ENCODE results near the gene LRMDA. TPM values are rescaled to one million over a fixed set of nuclear protein-coding genes. Genes with fewer than 3 reads are reported as not detected.

The LRMDA gene
- total and polyA plus RNA-seq, 2 of the 13 experiments (the other 11 are each of a cell fraction or from before 2014, with no cell fraction given), result 13.4 to 22.0 TPM

DNA sequence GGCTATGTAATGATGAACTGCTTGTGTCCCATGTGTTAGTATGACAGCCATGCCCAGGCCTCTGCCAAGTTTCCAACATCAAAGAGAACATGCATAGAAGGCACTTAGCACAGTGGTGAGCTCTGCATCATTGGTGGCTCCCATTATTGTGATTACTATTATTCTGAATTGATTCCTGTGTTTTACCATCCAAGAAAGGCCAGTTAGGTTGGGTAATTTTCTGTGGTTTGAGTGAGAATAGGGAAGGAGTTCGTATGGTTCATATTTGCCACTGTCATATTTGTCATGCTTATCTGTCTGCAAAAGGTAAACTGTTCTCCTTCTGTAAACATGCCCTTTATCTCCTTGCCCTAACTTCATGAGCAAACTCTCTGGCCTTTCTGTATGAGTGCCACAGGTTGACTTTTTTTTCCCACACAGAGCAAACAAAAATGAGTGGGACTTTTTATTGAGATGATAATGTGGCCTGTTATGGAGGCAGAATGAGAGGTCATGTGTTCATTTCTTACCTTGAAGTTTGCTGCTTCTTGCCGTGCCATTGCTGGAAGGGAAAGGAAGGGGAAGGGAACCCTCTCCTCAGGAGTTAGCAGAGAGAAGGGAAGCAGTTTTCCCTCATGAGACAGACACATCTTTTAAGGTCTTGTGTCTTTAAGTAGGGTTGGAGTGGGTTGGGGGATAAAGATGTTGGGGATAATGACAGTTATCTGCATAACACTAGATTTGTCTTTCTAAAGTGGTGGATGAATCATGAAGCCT is 301.9 kb downstream of the LRMDA start (continued):
- TF ChIP-seq ATF7 (IDR thresholded peaks at IDR 0.05) (no peak), ATF7 (CRISPR knock-in tag; IDR thresholded peaks at IDR 0.05) (no peak; the same call in 1 of the 2 replicates), HMG20A (CRISPR knock-in tag; IDR thresholded peaks at IDR 0.05; ENCODE audit: borderline replicate concordance) (peak; percentile 97; the same call in 1 of the 2 replicates), SAP130 (CRISPR knock-in tag; IDR thresholded peaks at IDR 0.05; ENCODE audit: low read depth) (peak; percentile 80), ZNF816 (CRISPR knock-in tag; IDR thresholded peaks at IDR 0.05; ENCODE audit: borderline replicate concordance) (no peak), ZNF737 (CRISPR knock-in tag; IDR thresholded peaks at IDR 0.05; ENCODE audit: borderline replicate concordance) (no peak), ZNF703 (CRISPR knock-in tag; IDR thresholded peaks at IDR 0.05; ENCODE audit: borderline replicate concordance) (peak; percentile 80; the same call in 1 of the 2 replicates), ZNF546 (CRISPR knock-in tag; conservative IDR thresholded peaks at IDR 0.05) (no peak), CENPT (CRISPR knock-in tag; IDR thresholded peaks at IDR 0.05; ENCODE audit: low read depth) (no peak)
- TF ChIP-seq, protein P1, sequence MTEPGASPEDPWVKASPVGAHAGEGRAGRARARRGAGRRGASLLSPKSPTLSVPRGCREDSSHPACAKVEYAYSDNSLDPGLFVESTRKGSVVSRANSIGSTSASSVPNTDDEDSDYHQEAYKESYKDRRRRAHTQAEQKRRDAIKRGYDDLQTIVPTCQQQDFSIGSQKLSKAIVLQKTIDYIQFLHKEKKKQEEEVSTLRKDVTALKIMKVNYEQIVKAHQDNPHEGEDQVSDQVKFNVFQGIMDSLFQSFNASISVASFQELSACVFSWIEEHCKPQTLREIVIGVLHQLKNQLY (CRISPR knock-in tag; IDR thresholded peaks at IDR 0.05), result peak; percentile 92
- TF ChIP-seq, protein P2, sequence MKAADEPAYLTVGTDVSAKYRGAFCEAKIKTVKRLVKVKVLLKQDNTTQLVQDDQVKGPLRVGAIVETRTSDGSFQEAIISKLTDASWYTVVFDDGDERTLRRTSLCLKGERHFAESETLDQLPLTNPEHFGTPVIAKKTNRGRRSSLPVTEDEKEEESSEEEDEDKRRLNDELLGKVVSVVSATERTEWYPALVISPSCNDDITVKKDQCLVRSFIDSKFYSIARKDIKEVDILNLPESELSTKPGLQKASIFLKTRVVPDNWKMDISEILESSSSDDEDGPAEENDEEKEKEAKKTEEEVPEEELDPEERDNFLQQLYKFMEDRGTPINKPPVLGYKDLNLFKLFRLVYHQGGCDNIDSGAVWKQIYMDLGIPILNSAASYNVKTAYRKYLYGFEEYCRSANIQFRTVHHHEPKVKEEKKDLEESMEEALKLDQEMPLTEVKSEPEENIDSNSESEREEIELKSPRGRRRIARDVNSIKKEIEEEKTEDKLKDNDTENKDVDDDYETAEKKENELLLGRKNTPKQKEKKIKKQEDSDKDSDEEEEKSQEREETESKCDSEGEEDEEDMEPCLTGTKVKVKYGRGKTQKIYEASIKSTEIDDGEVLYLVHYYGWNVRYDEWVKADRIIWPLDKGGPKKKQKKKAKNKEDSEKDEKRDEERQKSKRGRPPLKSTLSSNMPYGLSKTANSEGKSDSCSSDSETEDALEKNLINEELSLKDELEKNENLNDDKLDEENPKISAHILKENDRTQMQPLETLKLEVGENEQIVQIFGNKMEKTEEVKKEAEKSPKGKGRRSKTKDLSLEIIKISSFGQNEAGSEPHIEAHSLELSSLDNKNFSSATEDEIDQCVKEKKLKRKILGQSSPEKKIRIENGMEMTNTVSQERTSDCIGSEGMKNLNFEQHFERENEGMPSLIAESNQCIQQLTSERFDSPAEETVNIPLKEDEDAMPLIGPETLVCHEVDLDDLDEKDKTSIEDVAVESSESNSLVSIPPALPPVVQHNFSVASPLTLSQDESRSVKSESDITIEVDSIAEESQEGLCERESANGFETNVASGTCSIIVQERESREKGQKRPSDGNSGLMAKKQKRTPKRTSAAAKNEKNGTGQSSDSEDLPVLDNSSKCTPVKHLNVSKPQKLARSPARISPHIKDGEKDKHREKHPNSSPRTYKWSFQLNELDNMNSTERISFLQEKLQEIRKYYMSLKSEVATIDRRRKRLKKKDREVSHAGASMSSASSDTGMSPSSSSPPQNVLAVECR (CRISPR knock-in tag; IDR thresholded peaks at IDR 0.05; ENCODE audit: borderline replicate concordance), result peak; percentile 55; the same call in 1 of the 2 replicates
- TF ChIP-seq, protein P3, sequence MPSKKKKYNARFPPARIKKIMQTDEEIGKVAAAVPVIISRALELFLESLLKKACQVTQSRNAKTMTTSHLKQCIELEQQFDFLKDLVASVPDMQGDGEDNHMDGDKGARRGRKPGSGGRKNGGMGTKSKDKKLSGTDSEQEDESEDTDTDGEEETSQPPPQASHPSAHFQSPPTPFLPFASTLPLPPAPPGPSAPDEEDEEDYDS (CRISPR knock-in tag; IDR thresholded peaks at IDR 0.05), result no peak
- TF ChIP-seq, protein P4, sequence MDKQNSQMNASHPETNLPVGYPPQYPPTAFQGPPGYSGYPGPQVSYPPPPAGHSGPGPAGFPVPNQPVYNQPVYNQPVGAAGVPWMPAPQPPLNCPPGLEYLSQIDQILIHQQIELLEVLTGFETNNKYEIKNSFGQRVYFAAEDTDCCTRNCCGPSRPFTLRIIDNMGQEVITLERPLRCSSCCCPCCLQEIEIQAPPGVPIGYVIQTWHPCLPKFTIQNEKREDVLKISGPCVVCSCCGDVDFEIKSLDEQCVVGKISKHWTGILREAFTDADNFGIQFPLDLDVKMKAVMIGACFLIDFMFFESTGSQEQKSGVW (CRISPR knock-in tag; IDR thresholded peaks at IDR 0.05; ENCODE audit: borderline replicate concordance), result no peak
- TF ChIP-seq, protein P5, sequence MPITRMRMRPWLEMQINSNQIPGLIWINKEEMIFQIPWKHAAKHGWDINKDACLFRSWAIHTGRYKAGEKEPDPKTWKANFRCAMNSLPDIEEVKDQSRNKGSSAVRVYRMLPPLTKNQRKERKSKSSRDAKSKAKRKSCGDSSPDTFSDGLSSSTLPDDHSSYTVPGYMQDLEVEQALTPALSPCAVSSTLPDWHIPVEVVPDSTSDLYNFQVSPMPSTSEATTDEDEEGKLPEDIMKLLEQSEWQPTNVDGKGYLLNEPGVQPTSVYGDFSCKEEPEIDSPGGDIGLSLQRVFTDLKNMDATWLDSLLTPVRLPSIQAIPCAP (CRISPR knock-in tag; IDR thresholded peaks at IDR 0.05; ENCODE audit: low read depth), result no peak
- TF ChIP-seq, protein P6, sequence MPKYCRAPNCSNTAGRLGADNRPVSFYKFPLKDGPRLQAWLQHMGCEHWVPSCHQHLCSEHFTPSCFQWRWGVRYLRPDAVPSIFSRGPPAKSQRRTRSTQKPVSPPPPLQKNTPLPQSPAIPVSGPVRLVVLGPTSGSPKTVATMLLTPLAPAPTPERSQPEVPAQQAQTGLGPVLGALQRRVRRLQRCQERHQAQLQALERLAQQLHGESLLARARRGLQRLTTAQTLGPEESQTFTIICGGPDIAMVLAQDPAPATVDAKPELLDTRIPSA (CRISPR knock-in tag; IDR thresholded peaks at IDR 0.05; ENCODE audit: borderline replicate concordance), result no peak; the same call in 1 of the 2 replicates
- TF ChIP-seq, protein P7, sequence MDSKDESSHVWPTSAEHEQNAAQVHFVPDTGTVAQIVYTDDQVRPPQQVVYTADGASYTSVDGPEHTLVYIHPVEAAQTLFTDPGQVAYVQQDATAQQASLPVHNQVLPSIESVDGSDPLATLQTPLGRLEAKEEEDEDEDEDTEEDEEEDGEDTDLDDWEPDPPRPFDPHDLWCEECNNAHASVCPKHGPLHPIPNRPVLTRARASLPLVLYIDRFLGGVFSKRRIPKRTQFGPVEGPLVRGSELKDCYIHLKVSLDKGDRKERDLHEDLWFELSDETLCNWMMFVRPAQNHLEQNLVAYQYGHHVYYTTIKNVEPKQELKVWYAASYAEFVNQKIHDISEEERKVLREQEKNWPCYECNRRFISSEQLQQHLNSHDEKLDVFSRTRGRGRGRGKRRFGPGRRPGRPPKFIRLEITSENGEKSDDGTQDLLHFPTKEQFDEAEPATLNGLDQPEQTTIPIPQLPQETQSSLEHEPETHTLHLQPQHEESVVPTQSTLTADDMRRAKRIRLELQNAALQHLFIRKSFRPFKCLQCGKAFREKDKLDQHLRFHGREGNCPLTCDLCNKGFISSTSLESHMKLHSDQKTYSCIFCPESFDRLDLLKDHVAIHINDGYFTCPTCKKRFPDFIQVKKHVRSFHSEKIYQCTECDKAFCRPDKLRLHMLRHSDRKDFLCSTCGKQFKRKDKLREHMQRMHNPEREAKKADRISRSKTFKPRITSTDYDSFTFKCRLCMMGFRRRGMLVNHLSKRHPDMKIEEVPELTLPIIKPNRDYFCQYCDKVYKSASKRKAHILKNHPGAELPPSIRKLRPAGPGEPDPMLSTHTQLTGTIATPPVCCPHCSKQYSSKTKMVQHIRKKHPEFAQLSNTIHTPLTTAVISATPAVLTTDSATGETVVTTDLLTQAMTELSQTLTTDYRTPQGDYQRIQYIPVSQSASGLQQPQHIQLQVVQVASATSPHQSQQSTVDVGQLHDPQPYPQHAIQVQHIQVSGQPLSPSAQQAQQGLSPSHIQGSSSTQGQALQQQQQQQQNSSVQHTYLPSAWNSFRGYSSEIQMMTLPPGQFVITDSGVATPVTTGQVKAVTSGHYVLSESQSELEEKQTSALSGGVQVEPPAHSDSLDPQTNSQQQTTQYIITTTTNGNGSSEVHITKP (CRISPR knock-in tag; IDR thresholded peaks at IDR 0.05; ENCODE audit: low read depth), result 0 out of 2 replicates have a peak, but pooled peaks have one; percentile 44

All from HepG2 (cell line).